Measurements from ENCODE around the gene CDH4. TPM values are rescaled to one million over a fixed set of nuclear protein-coding genes. Genes with fewer than 3 reads are reported as not detected.

The CDH4 gene
- total RNA-seq, 1 experiment from 2014 or later: not detected

GRCh38 chr20:61975407-61976129 is 723.5 kb downstream of the CDH4 start:
- Histone ChIP-seq H3K9me3 (ENCODE audit: control insufficient read depth, insufficient read depth, low read depth, low read length) (no peaks in the 10 kb centered on the region), H3K27ac (ENCODE audit: low read length) (no peak overlapping the region), H3K4me3 (ENCODE audit: low read depth in 2 of 2, low read length in 2 of 2) (no peak overlapping the region), H3K27me3 (ENCODE audit: control insufficient read depth, insufficient read depth, low read length) (no peaks in the 10 kb centered on the region), H3K4me1 (ENCODE audit: control insufficient read depth, insufficient read depth, low read length) (no peaks in the 10 kb centered on the region), H3K36me3 (ENCODE audit: control insufficient read depth, insufficient read depth, low read length) (no peaks in the 10 kb centered on the region; the same call in 1 of the 2 replicates)
- in situ Hi-C loops (cut with HindIII; ENCODE audit: low pct_unique_long_range_greater_than_20kb, low sequenced_read_pairs) (no loop called here), intact Hi-C loops (cut with micrococcal nuclease; ENCODE audit: unreplicated experiment) (no loop called here)
- no peak for DNase-seq (ENCODE audit: low read depth, low spot score)
- no TSS peak for BruUV-seq (replicated peaks)
- CTCF ChIA-PET: no interaction called here
- TF ChIP-seq POLR2AphosphoS5 (IDR thresholded peaks at IDR 0.05; ENCODE audit: low read depth, low read length): no peak
- TF ChIP-seq REST (IDR thresholded peaks at IDR 0.05; ENCODE audit: insufficient read depth in 1 of 2, low read depth in 2 of 2, low read length in 1 of 2): no peak
- TF ChIP-seq SIN3A (IDR thresholded peaks at IDR 0.05; ENCODE audit: borderline replicate concordance, insufficient read depth, low read depth, low read length): no peak
- no peak for ATAC-seq
- POLR2A ChIA-PET: no interaction called here

GRCh38 chr20:61976263-61976643 is 724.2 kb downstream of the CDH4 start:
- ATAC-seq: 0 out of 2 replicates have a peak, but pooled peaks have one; percentile 22
- BruUV-seq (replicated peaks): no TSS peak
- no peak overlapping the region for H3K4me3 ChIP-seq (ENCODE audit: low read depth in 2 of 2, low read length in 2 of 2)
- H3K4me1 ChIP-seq (ENCODE audit: control insufficient read depth, insufficient read depth, low read length): no peaks in the 10 kb centered on the region; the same call in 1 of the 2 replicates
- DNase-seq (ENCODE audit: low read depth, low spot score): no peak
- H3K27ac ChIP-seq (ENCODE audit: low read length): no peak overlapping the region
- no peaks in the 10 kb centered on the region; the same call in 1 of the 2 replicates for H3K36me3 ChIP-seq (ENCODE audit: control insufficient read depth, insufficient read depth, low read length)
- no peaks in the 10 kb centered on the region for H3K27me3 ChIP-seq (ENCODE audit: control insufficient read depth, insufficient read depth, low read length)
- TF ChIP-seq CTCF (IDR thresholded peaks at IDR 0.05) (no peak), SIN3A (IDR thresholded peaks at IDR 0.05; ENCODE audit: borderline replicate concordance, insufficient read depth, low read depth, low read length) (no peak), POLR2AphosphoS5 (IDR thresholded peaks at IDR 0.05; ENCODE audit: low read depth, low read length) (no peak), REST (IDR thresholded peaks at IDR 0.05; ENCODE audit: insufficient read depth in 1 of 2, low read depth in 2 of 2, low read length in 1 of 2) (no peak), TCF7L2 (IDR thresholded peaks at IDR 0.05; ENCODE audit: low read depth, low read length) (no peak)
- ChIA-PET CTCF (no interaction called here), POLR2A (no interaction called here)
- intact Hi-C loops (cut with micrococcal nuclease; ENCODE audit: unreplicated experiment): no loop called here
- no peaks in the 10 kb centered on the region for H3K9me3 ChIP-seq (ENCODE audit: control insufficient read depth, insufficient read depth, low read depth, low read length)
- in situ Hi-C loops (cut with HindIII; ENCODE audit: low pct_unique_long_range_greater_than_20kb, low sequenced_read_pairs): no loop called here
